ENCODE results near the gene PEAK1. TPM values are rescaled to one million over a fixed set of nuclear protein-coding genes. Genes with fewer than 3 reads are reported as not detected.

PEAK1 gene
- total and polyA plus RNA-seq, 3 donors from 2014 or later, result 33.2 to 130 (median 107) TPM

DNA sequence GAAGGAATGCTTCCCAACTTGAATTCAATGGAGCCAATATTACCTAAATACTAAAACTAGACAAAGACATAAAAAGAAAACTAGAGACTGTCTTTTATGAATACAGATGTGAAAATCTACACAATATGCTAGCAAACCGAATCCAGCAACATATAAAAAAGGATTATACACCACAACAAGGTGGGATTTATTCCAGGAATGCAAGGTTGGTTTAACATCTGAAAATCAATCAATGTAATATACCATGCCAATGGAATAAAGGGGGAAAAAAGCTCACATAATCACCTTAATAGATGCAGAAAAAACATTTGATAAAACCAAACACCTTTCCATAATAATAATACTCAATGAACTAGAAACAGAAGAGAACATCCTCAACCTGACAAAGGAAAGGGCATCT lies 279.7 kb downstream of the PEAK1 start:
- H3K27ac ChIP-seq, result no peak overlapping the region
- H3K4me1 ChIP-seq, result peaks cover 4% of the 10 kb centered on the region
- H3K4me3 ChIP-seq, result no peak overlapping the region
- no peaks in the 10 kb centered on the region for H3K36me3 ChIP-seq (ENCODE audit: low read depth, missing control alignments)
- WGBS, 2 donors, result 97 to 100% methylated on average over 1 of the region's 1 CpG
- no peaks in the 10 kb centered on the region for H3K9me3 ChIP-seq
- TF ChIP-seq, protein P1, sequence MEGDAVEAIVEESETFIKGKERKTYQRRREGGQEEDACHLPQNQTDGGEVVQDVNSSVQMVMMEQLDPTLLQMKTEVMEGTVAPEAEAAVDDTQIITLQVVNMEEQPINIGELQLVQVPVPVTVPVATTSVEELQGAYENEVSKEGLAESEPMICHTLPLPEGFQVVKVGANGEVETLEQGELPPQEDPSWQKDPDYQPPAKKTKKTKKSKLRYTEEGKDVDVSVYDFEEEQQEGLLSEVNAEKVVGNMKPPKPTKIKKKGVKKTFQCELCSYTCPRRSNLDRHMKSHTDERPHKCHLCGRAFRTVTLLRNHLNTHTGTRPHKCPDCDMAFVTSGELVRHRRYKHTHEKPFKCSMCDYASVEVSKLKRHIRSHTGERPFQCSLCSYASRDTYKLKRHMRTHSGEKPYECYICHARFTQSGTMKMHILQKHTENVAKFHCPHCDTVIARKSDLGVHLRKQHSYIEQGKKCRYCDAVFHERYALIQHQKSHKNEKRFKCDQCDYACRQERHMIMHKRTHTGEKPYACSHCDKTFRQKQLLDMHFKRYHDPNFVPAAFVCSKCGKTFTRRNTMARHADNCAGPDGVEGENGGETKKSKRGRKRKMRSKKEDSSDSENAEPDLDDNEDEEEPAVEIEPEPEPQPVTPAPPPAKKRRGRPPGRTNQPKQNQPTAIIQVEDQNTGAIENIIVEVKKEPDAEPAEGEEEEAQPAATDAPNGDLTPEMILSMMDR (IDR thresholded peaks at IDR 0.05), result no peak
- TF ChIP-seq POLR2A (IDR thresholded peaks at IDR 0.05), result no peak
- no peak for DNase-seq
- intact Hi-C loops (cut with DNase I; ENCODE audit: low total_unique reads), result no loop called here
- H3K27me3 ChIP-seq, result no peaks in the 10 kb centered on the region

DNA sequence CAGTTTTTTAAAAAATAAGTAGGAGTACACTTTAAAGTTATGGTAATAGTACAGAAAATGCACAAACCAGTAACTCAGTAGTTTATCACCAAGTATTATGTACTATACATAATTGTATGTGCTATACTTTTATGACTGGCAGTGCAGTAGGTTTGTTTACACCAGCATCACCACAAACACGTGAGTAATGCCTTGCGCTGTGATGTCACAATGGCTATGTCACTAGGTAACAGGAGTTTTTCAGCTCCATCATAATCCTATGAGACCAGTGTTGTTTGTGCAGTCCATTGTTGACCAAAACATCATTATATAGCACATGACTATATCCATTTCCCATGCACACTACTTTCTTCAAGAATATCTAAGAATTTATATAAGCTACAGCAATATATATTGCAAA lies 280.6 kb downstream of the PEAK1 start:
- no peak overlapping the region for H3K4me3 ChIP-seq
- no peak for TF ChIP-seq POLR2A (IDR thresholded peaks at IDR 0.05)

GRCh38 chr15:77138167-77138522 lies 281.8 kb downstream of the PEAK1 start:
- no peak for TF ChIP-seq POLR2A (IDR thresholded peaks at IDR 0.05)
- TF ChIP-seq, protein P1 (IDR thresholded peaks at IDR 0.05), result no peak
- Histone ChIP-seq H3K4me1 (no peaks in the 10 kb centered on the region), H3K27me3 (no peaks in the 10 kb centered on the region), H3K27ac (no peak overlapping the region), H3K9me3 (no peaks in the 10 kb centered on the region), H3K36me3 (ENCODE audit: low read depth, missing control alignments) (no peaks in the 10 kb centered on the region), H3K4me3 (no peak overlapping the region)
- 97 to 99% methylated on average over 2 of the region's 2 CpGs for WGBS, 2 donors
- DNase-seq, result no peak
- intact Hi-C loops (cut with DNase I; ENCODE audit: low total_unique reads), result no loop called here

More for the DNA sequence above, 280.6 kb downstream of the PEAK1 start:
- no peaks in the 10 kb centered on the region for H3K36me3 ChIP-seq (ENCODE audit: low read depth, missing control alignments)
- H3K27me3 ChIP-seq, result no peaks in the 10 kb centered on the region
- DNase-seq, result no peak
- WGBS, 2 donors, result 98 to 100% methylated on average over 2 of the region's 2 CpGs
- no peaks in the 10 kb centered on the region for H3K9me3 ChIP-seq
- intact Hi-C loops (cut with DNase I; ENCODE audit: low total_unique reads), result no loop called here
- H3K27ac ChIP-seq, result no peak overlapping the region
- peaks cover 3% of the 10 kb centered on the region for H3K4me1 ChIP-seq

DNA sequence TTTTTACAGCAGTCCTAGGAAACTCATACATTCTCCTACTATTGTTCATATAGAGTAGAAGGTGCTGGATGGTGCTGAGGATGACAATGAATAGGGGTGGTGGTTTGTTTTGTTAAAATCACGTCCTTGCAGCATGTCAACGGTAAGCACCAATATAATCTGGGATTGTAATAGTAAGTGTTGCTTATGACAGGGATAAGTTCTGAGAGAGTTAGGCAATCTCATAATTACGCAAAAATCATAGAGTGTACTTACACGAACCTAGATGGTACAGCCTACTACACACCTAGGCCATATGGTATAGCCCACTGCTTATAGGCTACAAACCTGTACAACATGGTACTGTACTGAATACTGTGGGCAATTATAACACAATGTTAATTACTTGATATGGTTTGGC lies 284.7 kb downstream of the PEAK1 start:
- no peak for DNase-seq
- H3K27ac ChIP-seq, result no peak overlapping the region
- H3K27me3 ChIP-seq, result no peaks in the 10 kb centered on the region
- no peaks in the 10 kb centered on the region for H3K36me3 ChIP-seq (ENCODE audit: low read depth, missing control alignments)
- TF ChIP-seq, protein P1 (IDR thresholded peaks at IDR 0.05), result no peak
- no peak for TF ChIP-seq POLR2A (IDR thresholded peaks at IDR 0.05)
- H3K9me3 ChIP-seq, result no peaks in the 10 kb centered on the region
- 94 to 95% methylated on average over 4 of the region's 4 CpGs for WGBS, 2 donors
- intact Hi-C loops (cut with DNase I; ENCODE audit: low total_unique reads), result no loop called here
- no peak overlapping the region for H3K4me3 ChIP-seq
- H3K4me1 ChIP-seq, result no peaks in the 10 kb centered on the region

GRCh38 chr15:77130315-77130930 lies 289.5 kb downstream of the PEAK1 start:
- H3K4me1 ChIP-seq, result no peaks in the 10 kb centered on the region
- no peaks in the 10 kb centered on the region for H3K9me3 ChIP-seq
- WGBS, 2 donors, result 91 to 93% methylated on average over 1 of the region's 1 CpG
- H3K4me3 ChIP-seq, result no peak overlapping the region
- intact Hi-C loops (cut with DNase I; ENCODE audit: low total_unique reads), result no loop called here
- H3K27me3 ChIP-seq, result no peaks in the 10 kb centered on the region
- TF ChIP-seq, protein P1 (IDR thresholded peaks at IDR 0.05), result no peak
- TF ChIP-seq POLR2A (IDR thresholded peaks at IDR 0.05), result no peak
- H3K27ac ChIP-seq, result no peak overlapping the region
- H3K36me3 ChIP-seq (ENCODE audit: low read depth, missing control alignments), result no peaks in the 10 kb centered on the region
- no peak for DNase-seq
